Breast epithelium (tissue), 4 donors: ENCODE measurements around the gene SAPCD2. TPM values are rescaled to one million over a fixed set of nuclear protein-coding genes. Genes with fewer than 3 reads are reported as not detected.

Experiments used
- DNase-seq, 2 donors: peaks; one replicate each; pipeline ENCODE4 v3.0.0-alpha.2; 2019; ENCODE audit warnings: low spot score in 2 of 2
- H3K27ac ChIP-seq, 2 donors: fragments of 200-600 bp; sonication (generic) in 1 of 2; one replicate each; pipeline ENCODE4 v1.5.1; 2016 to 2019; ENCODE audit warnings: mild to moderate bottlenecking in 1 of 2
- H3K27me3 ChIP-seq, 2 donors: fragments of 200-600 bp; sonication (generic) in 1 of 2; one replicate each; pipeline versions ENCODE4 v1.5.1 to v1.6.0; 2017 to 2019; ENCODE audit warnings: control low read depth in 1 of 2, mild to moderate bottlenecking in 1 of 2
- H3K36me3 ChIP-seq: fragments of 200-600 bp; one replicate; pipeline ENCODE4 v1.5.1; 2019
- H3K4me1 ChIP-seq, 2 donors: fragments of 200-600 bp; sonication (generic); one replicate each; pipeline ENCODE4 v1.5.1; 2016 to 2019; ENCODE audit warnings: control low read depth in 1 of 2
- H3K4me3 ChIP-seq, 3 donors: fragments of 200-600 bp; sonication (generic); 1 replicate in 2 of 3; 2 replicates in 1 of 3; pipeline ENCODE4 v1.5.1; 2016 to 2019; ENCODE audit warnings: mild to moderate bottlenecking in 3 of 3, moderate library complexity in 2 of 3
- H3K9me3 ChIP-seq, 2 donors: fragments of 200-600 bp; sonication (generic) in 1 of 2; one replicate each; pipeline ENCODE4 v1.5.1; 2016 to 2019; ENCODE audit warnings: control low read depth in 1 of 2
- POLR2A ChIP-seq: fragments of 450-650 bp; IDR thresholded peaks from one replicate; pipeline ENCODE4 v1.6.1; 2016; ENCODE audit warnings: antibody characterized with exemption, mild to moderate bottlenecking, moderate library complexity
- POLR2AphosphoS5 ChIP-seq, 3 donors: sonication (generic); formaldehyde crosslinking; IDR thresholded peaks; one replicate each; pipeline ENCODE4 v1.6.1; 2017; ENCODE audit warnings: antibody characterized with exemption in 3 of 3
- intact Hi-C: fragments of 100-400 bp; cut with DNase I; formaldehyde crosslinking; loops from one replicate; pipeline ENCODE4 v1.15.1; 2023; ENCODE audit warnings: low total_unique reads
- total RNA-seq, 3 donors: library from RNA; depleted of rRNA; stranded (reverse); fragments of >200 nt; gene quantifications; one replicate each; pipeline ENCODE4 v1.1.0, GENCODE V29; 2016
- TF ChIP-seq, protein P1 (sequence below), 3 donors: fragments of 450-650 bp; IDR thresholded peaks; one replicate each; pipeline ENCODE4 v1.5.1; 2016 to 2017; ENCODE audit warnings: antibody characterized with exemption in 3 of 3, mild to moderate bottlenecking in 3 of 3, moderate library complexity in 3 of 3

The SAPCD2 gene
- total RNA-seq, 3 donors from 2014 or later: 0.96 to 2.9 (median 2.8) TPM

DNA sequence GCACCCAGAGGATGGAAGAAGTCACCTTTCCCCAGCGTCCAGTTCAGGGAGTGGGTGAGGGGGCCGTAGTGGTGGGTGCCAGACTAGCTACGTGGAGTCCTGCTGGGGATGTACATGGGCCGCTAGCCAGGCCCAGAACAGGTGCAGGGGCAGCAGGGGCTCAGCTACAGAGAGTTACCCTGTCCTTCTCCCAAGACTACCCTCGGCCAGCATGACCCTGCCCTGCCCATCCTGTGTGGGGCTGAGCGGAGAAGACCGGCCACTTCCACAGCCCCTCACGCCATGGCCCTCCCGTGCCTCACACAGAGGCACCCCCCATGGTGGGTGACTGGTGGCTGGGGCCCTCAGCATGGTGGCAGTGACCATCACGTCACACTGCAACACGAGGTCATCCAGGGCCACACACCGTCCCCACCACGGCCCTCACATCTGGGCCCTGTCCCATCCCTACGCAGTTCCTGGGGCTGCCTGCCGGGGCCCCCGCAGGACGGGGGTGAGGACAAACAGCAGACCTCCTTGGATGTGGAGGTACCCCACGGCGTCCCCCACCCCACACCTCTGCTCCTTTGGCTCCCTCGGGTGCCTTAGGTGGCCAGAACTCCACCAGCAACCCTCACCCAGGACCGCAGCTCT is 45.2 kb upstream of the SAPCD2 start:
- Histone ChIP-seq H3K4me3 (peak overlapping the region in 2 of 3 donors; percentile 80 to 81), H3K27me3 (no peaks in the 10 kb centered on the region), H3K9me3 (no peaks in the 10 kb centered on the region), H3K36me3 (no peaks in the 10 kb centered on the region), H3K27ac (no peak overlapping the region), H3K4me1 (no peaks in the 10 kb centered on the region)
- TF ChIP-seq, protein P1, sequence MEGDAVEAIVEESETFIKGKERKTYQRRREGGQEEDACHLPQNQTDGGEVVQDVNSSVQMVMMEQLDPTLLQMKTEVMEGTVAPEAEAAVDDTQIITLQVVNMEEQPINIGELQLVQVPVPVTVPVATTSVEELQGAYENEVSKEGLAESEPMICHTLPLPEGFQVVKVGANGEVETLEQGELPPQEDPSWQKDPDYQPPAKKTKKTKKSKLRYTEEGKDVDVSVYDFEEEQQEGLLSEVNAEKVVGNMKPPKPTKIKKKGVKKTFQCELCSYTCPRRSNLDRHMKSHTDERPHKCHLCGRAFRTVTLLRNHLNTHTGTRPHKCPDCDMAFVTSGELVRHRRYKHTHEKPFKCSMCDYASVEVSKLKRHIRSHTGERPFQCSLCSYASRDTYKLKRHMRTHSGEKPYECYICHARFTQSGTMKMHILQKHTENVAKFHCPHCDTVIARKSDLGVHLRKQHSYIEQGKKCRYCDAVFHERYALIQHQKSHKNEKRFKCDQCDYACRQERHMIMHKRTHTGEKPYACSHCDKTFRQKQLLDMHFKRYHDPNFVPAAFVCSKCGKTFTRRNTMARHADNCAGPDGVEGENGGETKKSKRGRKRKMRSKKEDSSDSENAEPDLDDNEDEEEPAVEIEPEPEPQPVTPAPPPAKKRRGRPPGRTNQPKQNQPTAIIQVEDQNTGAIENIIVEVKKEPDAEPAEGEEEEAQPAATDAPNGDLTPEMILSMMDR (IDR thresholded peaks at IDR 0.05): no peak
- no peak for TF ChIP-seq POLR2AphosphoS5 (IDR thresholded peaks at IDR 0.05)
- no peak for TF ChIP-seq POLR2A
- DNase-seq: no peak
- intact Hi-C loops: loop anchor here (2.0 to 10.0 kb wide), 3 partner anchors 29 to 119 kb away; partner anchors contain the start of genes MAN1B1 and SLC34A3

DNA sequence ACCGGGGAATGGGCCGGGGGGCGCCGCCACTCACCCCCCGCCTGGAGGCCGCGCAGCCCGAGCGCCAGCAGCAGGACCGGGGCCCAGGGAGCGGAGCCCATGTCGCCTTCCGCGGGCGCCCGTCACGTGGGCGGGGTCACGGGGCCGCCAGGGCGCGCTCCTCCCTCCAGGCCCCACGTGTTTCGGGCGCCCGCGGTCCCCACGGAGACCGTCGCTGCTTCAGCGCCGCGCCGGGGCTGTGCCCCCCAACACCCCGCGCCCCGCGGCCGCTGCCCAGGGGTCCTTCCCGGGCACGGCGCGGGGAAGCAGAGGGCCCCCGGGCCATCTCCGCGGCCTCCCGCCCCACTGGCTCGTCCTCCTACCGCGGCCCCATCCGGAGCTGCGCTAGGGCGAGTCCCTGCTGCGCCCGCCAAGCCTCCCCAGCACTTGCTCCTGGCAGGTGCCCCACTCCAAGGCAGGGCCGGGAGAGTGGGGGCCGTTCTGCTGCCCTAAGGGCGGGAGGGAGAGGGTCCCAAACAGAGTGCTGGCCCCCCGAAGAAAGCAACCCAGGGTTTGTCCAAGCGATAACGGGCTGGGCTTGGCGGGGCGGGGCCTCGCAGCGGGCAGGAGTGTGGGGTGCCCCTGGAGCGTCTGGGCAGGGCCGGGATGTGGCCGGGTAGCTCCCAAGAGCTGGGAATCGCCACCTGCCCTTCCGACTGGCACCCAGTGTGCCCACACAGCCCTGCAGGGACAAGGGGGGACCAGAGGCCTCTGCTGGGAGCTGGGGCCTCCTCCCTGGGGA is 44.4 kb upstream of the SAPCD2 start, which contains the start of gene DPP7:
Gene DPP7, minus strand, starts transcription at position 121 of the 781 bp plus-strand sequence. Its CDS starts 20 bp downstream, at position 101.
- TF ChIP-seq POLR2A (no peak), POLR2AphosphoS5 (IDR thresholded peaks at IDR 0.05) (peak in 1 of 3 donors; percentile 23)
- TF ChIP-seq, protein P1 (IDR thresholded peaks at IDR 0.05): no peak
- Histone ChIP-seq H3K27ac (no peak within 1 kb of the TSS), H3K4me3 (peak within 1 kb of the TSS; percentile 78 to 81 (median 80)), H3K9me3 (no peaks in the 10 kb centered on the region), H3K27me3 (no peaks in the 10 kb centered on the region), H3K4me1 (no peaks in the 10 kb centered on the region), H3K36me3 (no peaks in the 10 kb centered on the region)
- intact Hi-C loops: loop anchor here (10.0 kb wide), 1 partner anchor 120 kb away; the partner anchor contains the start of gene SLC34A3
- peak in 1 of 2 donors; percentile 42 for DNase-seq

DNA sequence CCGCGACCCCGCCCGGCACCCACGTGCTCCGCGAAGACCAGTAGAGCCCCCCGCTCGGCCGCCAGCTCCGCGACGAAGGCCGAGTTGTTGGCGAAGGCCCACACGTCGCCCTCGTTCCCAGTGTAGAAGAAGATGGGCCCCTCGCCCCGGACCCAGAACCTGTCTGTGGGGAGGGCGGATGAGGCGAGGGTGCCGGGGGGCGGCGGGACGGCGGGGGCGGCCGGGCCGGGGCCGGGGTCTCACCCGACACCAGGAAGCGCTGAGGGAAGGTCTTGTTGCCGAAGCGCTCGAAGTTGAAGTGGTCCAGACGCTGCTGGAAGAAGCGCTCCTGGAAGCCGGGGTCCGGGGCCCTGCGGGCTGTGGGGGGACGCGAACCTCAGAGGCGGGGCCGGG is 43.9 kb upstream of the SAPCD2 start:
- TF ChIP-seq, protein P1 (IDR thresholded peaks at IDR 0.05): no peak
- TF ChIP-seq POLR2AphosphoS5 (IDR thresholded peaks at IDR 0.05) (no peak), POLR2A (no peak)
- no peaks in the 10 kb centered on the region for H3K9me3 ChIP-seq
- no peaks in the 10 kb centered on the region for H3K36me3 ChIP-seq
- no peak for DNase-seq
- H3K27ac ChIP-seq: no peak overlapping the region
- no peaks in the 10 kb centered on the region for H3K27me3 ChIP-seq
- peak overlapping the region; percentile 78 to 81 (median 80) for H3K4me3 ChIP-seq
- intact Hi-C loops: loop anchor here (10.0 kb wide), 1 partner anchor 121 kb away; the partner anchor contains the start of gene SLC34A3
- H3K4me1 ChIP-seq: no peaks in the 10 kb centered on the region

DNA sequence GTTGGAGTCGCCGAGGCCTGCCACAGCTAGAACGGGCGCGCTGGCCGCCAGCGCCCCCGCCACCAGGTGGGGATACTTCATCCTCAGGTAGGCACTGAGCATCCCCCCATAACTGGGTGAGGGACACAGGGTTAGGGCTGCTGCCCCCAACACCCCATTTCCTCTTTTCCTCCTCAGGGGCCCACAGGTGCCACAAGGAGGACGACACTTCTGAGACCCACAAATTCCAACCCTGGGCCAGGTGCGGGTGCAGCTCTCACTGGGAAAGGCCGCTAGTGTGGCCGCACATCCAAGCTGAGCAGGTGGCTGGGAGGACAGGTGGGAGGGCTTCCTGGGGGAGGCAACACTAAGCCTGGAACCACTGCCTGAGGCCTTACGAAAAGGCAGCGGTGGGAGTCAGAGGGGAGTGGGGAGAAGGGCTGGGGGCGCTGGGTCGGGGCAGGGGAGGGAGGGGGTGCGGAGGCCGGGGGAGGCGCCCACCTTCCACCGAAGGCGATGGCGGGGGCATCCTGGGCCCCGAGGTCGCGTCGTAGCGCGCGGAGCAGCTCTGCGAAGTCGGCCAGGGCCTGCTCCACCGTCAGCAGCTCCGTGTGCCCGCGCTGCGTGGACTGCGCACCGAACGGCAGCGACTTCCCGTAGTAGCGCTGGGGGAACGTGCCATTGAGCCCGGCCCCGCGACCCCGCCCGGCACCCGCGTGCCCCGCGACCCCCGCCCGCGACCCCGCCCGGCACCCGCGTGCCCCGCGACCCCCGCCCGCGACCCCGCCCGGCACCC is 43.2 kb upstream of the SAPCD2 start:
- intact Hi-C loops: loop anchor here (10.0 kb wide), 1 partner anchor 121 kb away; the partner anchor contains the start of gene SLC34A3
- no peaks in the 10 kb centered on the region for H3K9me3 ChIP-seq
- no peaks in the 10 kb centered on the region for H3K36me3 ChIP-seq
- no peak for DNase-seq
- no peak overlapping the region for H3K27ac ChIP-seq
- H3K4me1 ChIP-seq: no peaks in the 10 kb centered on the region
- TF ChIP-seq POLR2AphosphoS5 (IDR thresholded peaks at IDR 0.05) (no peak), POLR2A (no peak)
- TF ChIP-seq, protein P1 (IDR thresholded peaks at IDR 0.05): no peak
- H3K4me3 ChIP-seq: peak overlapping the region; percentile 78 to 81 (median 80)
- H3K27me3 ChIP-seq: no peaks in the 10 kb centered on the region
